ENCODE measurements around the gene PPA2. TPM values are rescaled to one million over a fixed set of nuclear protein-coding genes. Genes with fewer than 3 reads are reported as not detected.
A peak's percentile ranks its signal among the peaks of the same experiment; 100 is the strongest.

The PPA2 gene
- total and polyA plus RNA-seq, 7 donors, result 33.1 to 48.5 (median 41.7) TPM

- H3K36me3 ChIP-seq (ENCODE audit: insufficient read depth in 1 of 2, low read depth in 1 of 2), result no peaks in the 10 kb centered on the region
- ATAC-seq, result no peak
- no peak for TF ChIP-seq CTCF (IDR thresholded peaks at IDR 0.05)
- H3K4me1 ChIP-seq, result no peaks in the 10 kb centered on the region
- DNase-seq, result no peak
- intact Hi-C loops (cut with DNase I), result no loop called here
- H3K4me3 ChIP-seq, result no peak overlapping the region
- no peaks in the 10 kb centered on the region for H3K9me3 ChIP-seq
- 53 to 73% (median 56%) methylated on average over 1 of the region's 1 CpG for WGBS, 3 donors
- H3K27me3 ChIP-seq (ENCODE audit: insufficient read depth in 3 of 3, low read length in 2 of 3), result no peaks in the 10 kb centered on the region
- no peak overlapping the region for H3K27ac ChIP-seq
Measured at GRCh38 chr4:105490523-105490922, 16.7 kb upstream of the PPA2 start.

GRCh38 chr4:105483840-105484239 lies 10.0 kb upstream of the PPA2 start:
- TF ChIP-seq CTCF (IDR thresholded peaks at IDR 0.05), result no peak
- no peaks in the 10 kb centered on the region for H3K36me3 ChIP-seq (ENCODE audit: insufficient read depth in 1 of 2, low read depth in 1 of 2)
- H3K4me1 ChIP-seq, result no peaks in the 10 kb centered on the region
- no peak overlapping the region for H3K27ac ChIP-seq
- H3K9me3 ChIP-seq, result no peaks in the 10 kb centered on the region
- DNase-seq (no peak), ATAC-seq (no peak)
- WGBS, 3 donors, result 83 to 85% (median 85%) methylated on average over 3 of the region's 3 CpGs
- no peak overlapping the region for H3K4me3 ChIP-seq
- no peaks in the 10 kb centered on the region for H3K27me3 ChIP-seq (ENCODE audit: insufficient read depth in 3 of 3, low read length in 2 of 3)
- intact Hi-C loops (cut with DNase I), result no loop called here

GRCh38 chr4:105474099-105474518 lies 247 bp upstream of the PPA2 start:
- peak overlapping the region; percentile 94 for H3K27ac ChIP-seq
- no peaks in the 10 kb centered on the region for H3K36me3 ChIP-seq (ENCODE audit: insufficient read depth in 1 of 2, low read depth in 1 of 2)
- ATAC-seq (no peak), DNase-seq (peak; percentile 89 to 93)
- peak overlapping the region; percentile 85 for H3K4me3 ChIP-seq
- no peaks in the 10 kb centered on the region for H3K9me3 ChIP-seq
- intact Hi-C loops (cut with DNase I), result loop anchor here in 1 of 2 donors (5.0 to 10.0 kb wide), 3 partner anchors 199 to 549 kb away; partner anchors contain the start of genes GSTCD and INTS12
- peaks cover 19% of the 10 kb centered on the region for H3K4me1 ChIP-seq
- WGBS, 3 donors, result 8 to 17% (median 8%) methylated on average over 14 to 23 of the region's 23 CpGs
- no peaks in the 10 kb centered on the region for H3K27me3 ChIP-seq (ENCODE audit: insufficient read depth in 3 of 3, low read length in 2 of 3)
- TF ChIP-seq CTCF (IDR thresholded peaks at IDR 0.05), result peak; percentile 88

GRCh38 chr4:105472871-105473323 lies 965 bp downstream of the PPA2 start:
- no peaks in the 10 kb centered on the region for H3K36me3 ChIP-seq (ENCODE audit: insufficient read depth in 1 of 2, low read depth in 1 of 2)
- no peaks in the 10 kb centered on the region for H3K27me3 ChIP-seq (ENCODE audit: insufficient read depth in 3 of 3, low read length in 2 of 3)
- peak overlapping the region; percentile 85 for H3K4me3 ChIP-seq
- H3K27ac ChIP-seq, result peak overlapping the region; percentile 94
- H3K4me1 ChIP-seq, result peaks cover 19% of the 10 kb centered on the region
- intact Hi-C loops (cut with DNase I), result loop anchor here (2.0 to 10.0 kb wide), 5 partner anchors 198 to 548 kb away; partner anchors contain the start of genes GSTCD (in 1 of the 2), INTS12 (in 1 of the 2) and TET2 (in 1 of the 2)
- ATAC-seq, result peak in 2 of 4 donors; percentile 1 to 11
- TF ChIP-seq CTCF (IDR thresholded peaks at IDR 0.05), result no peak
- H3K9me3 ChIP-seq, result no peaks in the 10 kb centered on the region
- no peak for DNase-seq
- WGBS, 3 donors, result 3 to 8% (median 5%) methylated on average over 19 of the region's 19 CpGs
